ENCODE measurements around the gene SLC35A3. TPM values are rescaled to one million over a fixed set of nuclear protein-coding genes. Genes with fewer than 3 reads are reported as not detected.
"Not testable (repeated sequence)": the region's sequence is repeated elsewhere in the genome, so short reads cannot be mapped to it uniquely, and the experiment has no call there.

Gene SLC35A3
- total RNA-seq, 1 donor from 2014 or later = 24.1 TPM

DNA sequence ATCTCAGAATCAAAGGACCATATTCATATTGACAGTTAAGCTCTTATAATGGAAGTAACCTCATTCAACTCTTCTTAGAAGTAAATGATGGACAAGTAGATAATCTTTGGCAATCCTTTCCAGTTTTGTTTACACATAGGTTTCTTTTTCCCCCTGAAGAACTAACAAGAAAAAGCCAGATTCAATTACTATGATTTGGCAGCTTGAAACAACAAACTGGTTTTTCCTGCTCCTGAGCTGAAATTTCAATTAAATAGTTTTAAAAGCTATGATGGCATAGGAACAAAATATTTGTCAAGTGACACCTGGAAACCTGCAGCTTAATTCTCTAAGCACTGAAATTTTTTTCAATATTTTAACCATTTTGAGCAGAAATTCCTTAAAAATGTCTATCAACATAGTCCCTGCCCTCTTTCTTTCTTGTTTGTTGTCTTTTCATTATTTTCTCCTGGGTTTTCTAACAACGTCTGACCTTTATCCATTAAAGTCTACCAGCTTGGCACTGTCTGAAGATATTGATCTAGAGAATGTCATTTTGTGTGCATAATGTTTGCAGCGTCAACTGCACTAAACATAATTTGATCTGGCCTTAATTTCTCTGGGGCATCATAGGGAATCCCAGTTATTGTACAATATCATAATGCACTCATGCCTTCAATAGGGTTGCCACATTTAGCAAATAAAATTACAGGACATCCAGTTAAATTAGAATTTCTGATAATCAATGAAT is 4.0 kb upstream of the SLC35A3 start:
- Histone ChIP-seq H3K36me3 (ENCODE audit: control insufficient read depth, insufficient read depth, low read length) (no peaks in the 10 kb centered on the region), H3K27me3 (ENCODE audit: control insufficient read depth, insufficient read depth, low read length) (no peaks in the 10 kb centered on the region), H3K4me3 (ENCODE audit: low read depth, low read length) (no peak overlapping the region)
- TF ChIP-seq, protein P1, sequence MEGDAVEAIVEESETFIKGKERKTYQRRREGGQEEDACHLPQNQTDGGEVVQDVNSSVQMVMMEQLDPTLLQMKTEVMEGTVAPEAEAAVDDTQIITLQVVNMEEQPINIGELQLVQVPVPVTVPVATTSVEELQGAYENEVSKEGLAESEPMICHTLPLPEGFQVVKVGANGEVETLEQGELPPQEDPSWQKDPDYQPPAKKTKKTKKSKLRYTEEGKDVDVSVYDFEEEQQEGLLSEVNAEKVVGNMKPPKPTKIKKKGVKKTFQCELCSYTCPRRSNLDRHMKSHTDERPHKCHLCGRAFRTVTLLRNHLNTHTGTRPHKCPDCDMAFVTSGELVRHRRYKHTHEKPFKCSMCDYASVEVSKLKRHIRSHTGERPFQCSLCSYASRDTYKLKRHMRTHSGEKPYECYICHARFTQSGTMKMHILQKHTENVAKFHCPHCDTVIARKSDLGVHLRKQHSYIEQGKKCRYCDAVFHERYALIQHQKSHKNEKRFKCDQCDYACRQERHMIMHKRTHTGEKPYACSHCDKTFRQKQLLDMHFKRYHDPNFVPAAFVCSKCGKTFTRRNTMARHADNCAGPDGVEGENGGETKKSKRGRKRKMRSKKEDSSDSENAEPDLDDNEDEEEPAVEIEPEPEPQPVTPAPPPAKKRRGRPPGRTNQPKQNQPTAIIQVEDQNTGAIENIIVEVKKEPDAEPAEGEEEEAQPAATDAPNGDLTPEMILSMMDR (IDR thresholded peaks at IDR 0.05; ENCODE audit: insufficient read depth, low read length, poor library complexity, severe bottlenecking) = no peak
- no peak for DNase-seq (ENCODE audit: low read depth)

DNA sequence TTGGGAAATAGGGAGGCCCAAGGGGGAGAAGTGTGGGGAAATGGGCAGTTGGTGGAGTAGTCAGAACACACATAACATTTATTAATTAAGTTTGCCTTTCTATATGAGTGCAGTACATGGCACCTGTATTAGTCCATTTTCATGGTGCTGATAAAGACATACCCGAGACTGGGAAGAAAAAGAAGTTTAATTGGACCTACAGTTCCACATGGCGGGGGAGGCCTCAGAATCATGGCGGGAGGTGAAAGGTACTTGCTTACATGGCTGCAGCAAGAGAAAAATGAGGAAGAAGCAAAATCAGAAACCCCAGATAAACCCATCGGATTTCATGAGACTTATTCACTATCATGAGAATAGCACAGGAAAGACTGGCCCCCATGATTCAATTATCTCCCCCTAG is 1.6 kb upstream of the SLC35A3 start:
- Histone ChIP-seq H3K36me3 (ENCODE audit: control insufficient read depth, insufficient read depth, low read length) (no peaks in the 10 kb centered on the region), H3K4me3 (ENCODE audit: low read depth, low read length) (no peak overlapping the region)
- TF ChIP-seq, protein P1 (IDR thresholded peaks at IDR 0.05; ENCODE audit: insufficient read depth, low read length, poor library complexity, severe bottlenecking) = no peak

DNA sequence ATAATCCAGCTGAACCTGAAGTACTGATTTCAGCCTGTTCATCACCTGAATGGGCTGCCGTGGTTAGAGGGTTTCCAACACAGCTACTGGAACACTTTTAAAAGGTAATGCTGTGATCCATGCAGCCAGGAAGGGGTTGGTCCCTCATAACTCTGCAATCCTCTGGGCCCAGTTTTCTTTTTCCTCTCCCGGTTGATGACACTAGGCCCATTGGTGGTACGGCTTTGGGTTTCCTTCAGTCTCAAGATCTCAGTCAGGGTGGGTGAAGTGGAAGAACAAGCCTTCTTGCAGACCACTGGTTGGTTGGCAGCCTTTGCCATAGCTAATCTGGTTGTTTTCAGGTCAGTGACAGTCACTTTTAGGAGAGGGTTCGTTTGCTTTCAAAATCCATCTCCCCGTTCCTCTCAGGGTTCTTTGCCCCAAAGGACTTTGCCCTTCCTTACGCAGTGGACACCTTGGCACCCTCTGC is 502 bp upstream of the SLC35A3 start:
- H3K36me3 ChIP-seq (ENCODE audit: control insufficient read depth, insufficient read depth, low read length) = no peaks in the 10 kb centered on the region

More for the DNA sequence above, 1.6 kb upstream of the SLC35A3 start:
- DNase-seq (ENCODE audit: low read depth) = no peak
- no peaks in the 10 kb centered on the region for H3K27me3 ChIP-seq (ENCODE audit: control insufficient read depth, insufficient read depth, low read length)

DNA sequence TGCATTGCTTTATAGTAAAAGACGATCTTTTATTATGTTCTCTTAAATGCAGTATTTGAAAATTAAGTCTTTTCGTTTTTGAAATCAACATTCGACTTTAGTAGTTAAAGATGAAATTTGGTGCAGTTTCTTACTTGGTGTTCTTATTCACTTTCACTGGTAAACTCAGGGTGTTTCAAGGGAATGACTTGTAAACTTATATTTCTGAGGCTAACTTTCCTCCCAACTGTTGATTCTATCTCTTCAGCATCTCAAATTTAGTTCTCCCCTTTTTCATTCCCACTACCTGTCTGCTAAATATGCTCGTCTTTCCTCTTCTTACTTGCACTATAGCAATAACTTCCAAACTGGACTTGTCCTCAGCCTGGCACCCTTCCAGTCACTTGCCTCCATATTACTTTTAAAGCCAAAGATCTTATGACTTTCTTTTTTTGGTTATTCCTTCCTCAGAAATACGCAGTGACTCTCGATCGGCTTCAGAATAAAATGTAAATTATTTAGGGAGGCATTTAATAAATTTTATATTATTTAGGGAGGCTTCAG is 988 bp downstream of the SLC35A3 start:
- no peaks in the 10 kb centered on the region for H3K27me3 ChIP-seq (ENCODE audit: control insufficient read depth, insufficient read depth, low read length)
- peak overlapping the region; percentile 79 for H3K4me3 ChIP-seq (ENCODE audit: low read depth, low read length)
- DNase-seq (ENCODE audit: low read depth) = no peak
- TF ChIP-seq, protein P1 (IDR thresholded peaks at IDR 0.05; ENCODE audit: insufficient read depth, low read length, poor library complexity, severe bottlenecking) = no peak
- no peaks in the 10 kb centered on the region for H3K36me3 ChIP-seq (ENCODE audit: control insufficient read depth, insufficient read depth, low read length)

More for the DNA sequence above, 502 bp upstream of the SLC35A3 start:
- no peaks in the 10 kb centered on the region for H3K27me3 ChIP-seq (ENCODE audit: control insufficient read depth, insufficient read depth, low read length)
- TF ChIP-seq, protein P1 (IDR thresholded peaks at IDR 0.05; ENCODE audit: insufficient read depth, low read length, poor library complexity, severe bottlenecking) = no peak
- no peak for DNase-seq (ENCODE audit: low read depth)
- peak overlapping the region; percentile 79 for H3K4me3 ChIP-seq (ENCODE audit: low read depth, low read length)

DNA sequence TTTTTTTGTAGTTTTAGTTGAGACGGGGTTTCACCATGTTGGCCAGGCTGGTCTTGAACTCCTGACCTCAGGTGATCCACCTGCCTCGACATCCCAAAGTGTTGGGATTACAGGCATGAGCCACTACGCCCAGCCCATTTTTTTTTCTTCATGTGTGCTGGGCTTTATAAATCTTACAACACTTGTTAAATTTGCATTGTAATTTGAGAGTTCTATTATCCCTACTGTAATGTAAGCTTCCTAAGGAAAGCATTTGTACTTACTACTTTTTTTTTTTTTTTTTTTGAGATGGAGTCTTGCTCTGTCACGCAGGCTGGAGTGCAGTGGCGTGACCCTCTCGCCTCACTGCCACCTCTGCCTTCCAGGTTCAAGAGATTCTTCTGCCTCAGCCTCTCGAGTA is 2.3 kb downstream of the SLC35A3 start:
- not testable (repeated sequence) for H3K36me3 ChIP-seq (ENCODE audit: control insufficient read depth, insufficient read depth, low read length); DNase-seq (ENCODE audit: low read depth); H3K27me3 ChIP-seq (ENCODE audit: control insufficient read depth, insufficient read depth, low read length); H3K4me3 ChIP-seq (ENCODE audit: low read depth, low read length)

DNA sequence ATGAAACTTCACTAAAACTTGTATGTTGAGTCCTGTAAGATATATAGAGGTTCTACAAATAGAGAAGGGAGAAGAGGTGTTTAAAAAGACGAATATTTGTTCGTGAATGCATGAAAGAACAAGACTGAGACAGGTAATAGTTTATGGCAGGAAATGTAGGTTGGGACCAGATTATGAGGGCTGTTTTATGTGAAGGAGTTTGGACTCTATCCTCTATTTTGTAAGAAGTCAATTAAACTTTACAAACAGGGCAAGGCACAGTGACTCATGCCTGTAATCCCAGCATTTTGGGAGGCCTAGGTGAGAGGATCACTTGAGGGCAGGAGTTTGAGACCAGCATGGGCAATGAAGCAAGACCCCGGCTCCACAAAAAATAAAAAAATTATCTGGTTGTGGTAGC is 5.7 kb downstream of the SLC35A3 start:
- H3K4me3 ChIP-seq (ENCODE audit: low read depth, low read length) = no peak overlapping the region
- no peak for DNase-seq (ENCODE audit: low read depth)
- H3K36me3 ChIP-seq (ENCODE audit: control insufficient read depth, insufficient read depth, low read length) = no peaks in the 10 kb centered on the region
- no peaks in the 10 kb centered on the region for H3K27me3 ChIP-seq (ENCODE audit: control insufficient read depth, insufficient read depth, low read length)
- TF ChIP-seq, protein P1 (IDR thresholded peaks at IDR 0.05; ENCODE audit: insufficient read depth, low read length, poor library complexity, severe bottlenecking) = no peak

DNA sequence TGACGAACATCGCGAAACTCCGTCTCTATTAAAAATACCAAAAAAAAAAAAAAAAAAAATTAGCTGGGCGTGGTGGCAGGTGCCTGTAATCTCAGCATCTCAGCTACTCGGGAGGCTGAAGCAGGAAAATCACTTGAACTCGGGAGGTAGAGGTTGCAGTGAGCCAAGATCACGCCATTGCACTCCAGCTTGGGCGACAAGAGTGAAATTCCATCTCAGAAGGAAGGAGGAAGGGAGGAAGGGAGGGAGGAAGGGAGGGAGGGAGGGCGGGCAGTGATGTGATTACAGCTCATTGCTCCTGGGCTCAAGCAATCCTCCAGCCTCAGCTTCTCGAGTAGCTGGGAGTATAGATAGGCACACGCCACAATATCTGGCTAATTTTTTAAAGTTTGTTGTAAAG is 7.5 kb downstream of the SLC35A3 start:
- not testable (repeated sequence) for H3K4me3 ChIP-seq (ENCODE audit: low read depth, low read length); H3K36me3 ChIP-seq (ENCODE audit: control insufficient read depth, insufficient read depth, low read length); H3K27me3 ChIP-seq (ENCODE audit: control insufficient read depth, insufficient read depth, low read length); DNase-seq (ENCODE audit: low read depth)
